Fibroblast of lung (primary cell): Measurements from ENCODE around the gene MACROD2. TPM values are rescaled to one million over a fixed set of nuclear protein-coding genes. Genes with fewer than 3 reads are reported as not detected.

Experiments
- DNase-seq, 2 donors: peaks; one replicate each; pipeline versions ENCODE4 v3.0.0 to v3.0.0-alpha.2; 2010; ENCODE audit warnings: low read depth in 2 of 2
- H2AFZ ChIP-seq: 2 replicates; pipeline ENCODE4 v1.5.1; 2012; ENCODE audit warnings: low read length, control low read depth, inconsistent platforms
- H3K27ac ChIP-seq: 2 replicates; pipeline ENCODE4 v1.5.1; 2011; ENCODE audit warnings: low read length, control low read depth; ENCODE audit not compliant: insufficient read depth
- H3K27me3 ChIP-seq: 2 replicates; pipeline ENCODE4 v1.5.1; 2011; ENCODE audit warnings: mild to moderate bottlenecking, low read length; ENCODE audit not compliant: control insufficient read depth, insufficient read depth
- H3K36me3 ChIP-seq: 2 replicates; pipeline ENCODE4 v1.5.1; 2011; ENCODE audit warnings: low read length; ENCODE audit not compliant: control insufficient read depth, insufficient read depth
- H3K4me1 ChIP-seq: 2 replicates; pipeline ENCODE4 v1.5.1; 2011; ENCODE audit warnings: low read length; ENCODE audit not compliant: control insufficient read depth, insufficient read depth; ENCODE audit errors: extremely low read depth
- H3K4me2 ChIP-seq: 2 replicates; pipeline ENCODE4 v1.5.1; 2011; ENCODE audit warnings: low read length, control low read depth; ENCODE audit not compliant: insufficient read depth; ENCODE audit errors: extremely low read depth
- H3K4me3 ChIP-seq, 4 experiments: fragments of 200-600 bp in 1 of 4; sonication (generic) in 1 of 4; replicated peaks in 1 of 4; 2 replicates each; pipeline ENCODE4 v1.5.1; 2011 to 2016; ENCODE audit warnings: low read length in 4 of 4, low read depth in 3 of 4, mild to moderate bottlenecking in 3 of 4, control low read depth in 2 of 4, inconsistent platforms in 1 of 4, mixed read lengths in 1 of 4; ENCODE audit not compliant: insufficient read depth in 1 of 4; ENCODE audit errors: control extremely low read depth in 1 of 4
- H3K79me2 ChIP-seq: 2 replicates; pipeline ENCODE4 v1.5.1; 2012; ENCODE audit warnings: mild to moderate bottlenecking, low read length, inconsistent platforms; ENCODE audit not compliant: control insufficient read depth, insufficient read depth
- H3K9ac ChIP-seq: 2 replicates; pipeline ENCODE4 v1.5.1; 2011; ENCODE audit warnings: mild to moderate bottlenecking, low read length, control low read depth; ENCODE audit not compliant: insufficient read depth
- H3K9me3 ChIP-seq: 2 replicates; pipeline ENCODE4 v1.5.1; 2012; ENCODE audit warnings: low read depth, low read length; ENCODE audit not compliant: control insufficient read depth, insufficient read depth
- H4K20me1 ChIP-seq: 2 replicates; pipeline ENCODE4 v1.5.1; 2011; ENCODE audit warnings: low read length; ENCODE audit not compliant: control insufficient read depth, insufficient read depth; ENCODE audit errors: extremely low read depth
- CTCF ChIP-seq, 2 donors: IDR thresholded peaks in 1 of 2; conservative IDR thresholded peaks in 1 of 2; 1 replicate in 1 of 2; 2 replicates in 1 of 2; pipeline ENCODE4 v1.5.1; 2011 to 2012; ENCODE audit warnings: low read length in 2 of 2, control low read depth in 1 of 2, inconsistent platforms in 1 of 2, low read depth in 1 of 2, mild to moderate bottlenecking in 1 of 2
- EZH2 ChIP-seq: IDR thresholded peaks from 2 replicates; pipeline ENCODE4 v1.5.1; 2012; ENCODE audit warnings: low read length, control low read depth, mild to moderate bottlenecking; ENCODE audit errors: missing control alignments
- polyA plus RNA-seq, 2 donors: library from polyadenylated mRNA; depleted of rRNA in 1 of 2; stranded (reverse) in 1 of 2; unstranded in 1 of 2; fragments of >200 nt; gene quantifications; 2 replicates each; pipeline ENCODE4 v1.2.1, GENCODE V29; 2011 to 2012; ENCODE audit warnings: missing spikeins in 1 of 2
- total RNA-seq: library from RNA; depleted of rRNA; stranded (reverse); fragments of >200 nt; gene quantifications from 2 replicates; pipeline ENCODE4 v1.2.1, GENCODE V29; 2014

The MACROD2 gene
- total and polyA plus RNA-seq, 2 donors (not counting 1 experiment from before 2014, with no cell fraction given): 0.54 to 1.7 TPM

GRCh38 chr20:15317546-15318232, 1322.4 kb downstream of the MACROD2 start:
- H3K4me3 ChIP-seq: no peak overlapping the region
- no peak overlapping the region for H3K9ac ChIP-seq
- no peaks in the 10 kb centered on the region for H3K36me3 ChIP-seq
- no peak for DNase-seq
- no peaks in the 10 kb centered on the region for H4K20me1 ChIP-seq
- no peak overlapping the region for H3K4me2 ChIP-seq
- TF ChIP-seq EZH2: no peak
- no peak for TF ChIP-seq CTCF (conservative IDR thresholded peaks at IDR 0.05 in 1 of 2, IDR thresholded peaks at IDR 0.05 in 1 of 2; ENCODE audit: low read depth in 1 of 2, low read length in 2 of 2)
- H3K9me3 ChIP-seq: no peaks in the 10 kb centered on the region
- H2AFZ ChIP-seq: no peak overlapping the region
- no peaks in the 10 kb centered on the region for H3K27me3 ChIP-seq
- no peaks in the 10 kb centered on the region for H3K4me1 ChIP-seq
- no peaks in the 10 kb centered on the region for H3K79me2 ChIP-seq
- H3K27ac ChIP-seq: no peak overlapping the region

DNA sequence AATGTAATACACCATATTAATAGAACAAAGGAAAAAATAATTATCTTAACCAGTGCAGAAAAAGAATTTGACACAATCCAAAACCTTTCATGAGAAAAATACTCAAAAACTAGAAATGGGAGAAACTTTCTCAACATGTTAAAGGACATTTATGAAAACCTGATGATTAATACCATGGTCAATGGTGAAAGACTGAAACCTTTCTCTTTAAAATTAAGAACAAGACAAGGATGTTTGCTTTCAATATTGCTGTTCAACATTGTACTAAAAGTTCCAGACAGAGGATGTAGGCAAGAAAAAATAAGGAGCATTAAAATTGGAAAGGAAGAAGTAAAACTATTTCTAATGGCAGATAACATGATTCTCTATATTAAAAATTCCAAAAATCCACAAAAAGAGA, 1323.4 kb downstream of the MACROD2 start:
- H2AFZ ChIP-seq: no peak overlapping the region
- TF ChIP-seq CTCF (conservative IDR thresholded peaks at IDR 0.05 in 1 of 2, IDR thresholded peaks at IDR 0.05 in 1 of 2; ENCODE audit: low read depth in 1 of 2, low read length in 2 of 2): no peak
- no peaks in the 10 kb centered on the region for H3K27me3 ChIP-seq
- DNase-seq: no peak
- H3K4me2 ChIP-seq: no peak overlapping the region
- H4K20me1 ChIP-seq: no peaks in the 10 kb centered on the region
- no peak overlapping the region for H3K9ac ChIP-seq
- no peaks in the 10 kb centered on the region for H3K9me3 ChIP-seq
- H3K4me3 ChIP-seq: no peak overlapping the region
- H3K36me3 ChIP-seq: no peaks in the 10 kb centered on the region
- no peak overlapping the region for H3K27ac ChIP-seq
- no peaks in the 10 kb centered on the region for H3K4me1 ChIP-seq
- no peaks in the 10 kb centered on the region for H3K79me2 ChIP-seq

- Histone ChIP-seq H3K4me3 (no peak overlapping the region), H3K9ac (no peak overlapping the region), H3K4me2 (no peak overlapping the region), H3K27me3 (no peaks in the 10 kb centered on the region), H3K27ac (no peak overlapping the region), H3K4me1 (no peaks in the 10 kb centered on the region), H3K9me3 (no peaks in the 10 kb centered on the region), H4K20me1 (no peaks in the 10 kb centered on the region), H3K36me3 (no peaks in the 10 kb centered on the region), H2AFZ (no peak overlapping the region), H3K79me2 (no peaks in the 10 kb centered on the region)
- TF ChIP-seq CTCF (conservative IDR thresholded peaks at IDR 0.05 in 1 of 2, IDR thresholded peaks at IDR 0.05 in 1 of 2; ENCODE audit: low read depth in 1 of 2, low read length in 2 of 2): no peak
- no peak for DNase-seq
Measured at GRCh38 chr20:15319439-15319838, 1324.1 kb downstream of the MACROD2 start.
